ENCODE data around the gene ZNF718.
"Not testable (repeated sequence)": the region's sequence is repeated elsewhere in the genome, so short reads cannot be mapped to it uniquely, and the experiment has no call there.

The ZNF718 gene

DNA sequence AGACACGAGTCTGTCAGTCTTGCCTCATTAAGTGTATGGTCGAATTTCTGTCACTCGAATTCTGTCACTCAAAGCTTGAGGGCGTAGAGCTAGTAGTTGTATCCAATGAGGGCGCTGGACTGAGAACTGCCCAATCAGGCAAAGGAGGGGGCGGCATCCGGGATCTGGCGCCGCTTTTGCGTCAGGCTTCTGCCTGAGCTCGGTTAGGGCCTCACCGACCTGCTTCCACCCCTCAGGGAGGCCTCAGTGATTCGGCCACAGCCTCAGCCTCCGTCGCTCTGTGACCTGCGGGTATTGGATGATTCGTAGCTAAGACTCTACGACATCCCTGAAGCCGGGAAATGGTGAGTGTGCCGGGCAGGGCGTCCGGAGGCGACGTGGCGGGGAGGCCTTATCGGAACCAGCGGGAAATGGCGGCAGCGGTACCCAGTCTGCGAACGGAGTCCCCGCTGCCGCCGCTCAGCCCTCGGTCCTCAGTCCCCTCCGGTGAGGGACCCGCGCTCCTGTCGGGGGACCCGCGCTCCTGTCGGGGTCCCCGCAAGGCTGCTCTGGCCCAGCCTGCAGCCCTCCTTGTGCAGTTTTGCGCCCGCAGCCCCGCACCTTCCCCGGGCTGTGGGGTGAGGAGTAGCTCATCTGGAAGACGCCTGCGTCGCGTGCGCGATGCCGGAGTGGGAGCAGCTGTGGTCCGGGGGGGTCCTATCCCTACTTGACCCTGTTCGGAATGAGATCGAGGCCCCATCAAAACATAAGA is 88.3 kb downstream of the ZNF718 start:
- no peak overlapping the region for H3K4me2 ChIP-seq (ENCODE audit: low read length)
- TF ChIP-seq CTCF (IDR thresholded peaks at IDR 0.05; ENCODE audit: low read depth, low read length) (no peak), EZH2phosphoT487 (IDR thresholded peaks at IDR 0.05; ENCODE audit: low read depth) (no peak)
- H3K27ac ChIP-seq (ENCODE audit: low read length): no peak overlapping the region

DNA sequence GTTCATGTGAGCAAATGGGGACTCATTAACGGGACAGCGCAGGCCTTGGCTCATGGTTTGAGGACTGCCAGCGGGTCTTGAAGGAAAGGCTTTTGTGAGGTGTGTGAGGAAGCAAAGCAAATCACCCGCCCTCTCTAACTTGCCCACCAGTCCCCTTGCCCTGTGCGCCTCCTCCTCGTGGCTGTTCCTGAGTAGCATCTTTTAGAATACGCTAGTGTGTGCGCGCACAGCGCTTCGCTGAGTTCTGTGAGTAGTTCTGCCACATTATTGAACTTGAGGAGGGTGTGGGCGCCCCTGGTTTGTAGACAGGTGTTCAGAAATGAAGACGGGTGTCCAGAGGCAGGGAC is 88.9 kb downstream of the ZNF718 start:
- H3K9ac ChIP-seq (ENCODE audit: low read length); H3K27ac ChIP-seq (ENCODE audit: low read length); H4K20me1 ChIP-seq (ENCODE audit: insufficient read depth, low read length); H3K27me3 ChIP-seq (ENCODE audit: low read depth, low read length); H3K4me2 ChIP-seq (ENCODE audit: low read length); H3K79me2 ChIP-seq (ENCODE audit: low read length); H2AFZ ChIP-seq (ENCODE audit: low read depth, low read length); H3K4me3 ChIP-seq (ENCODE audit: low read length): not testable (repeated sequence)
- peaks cover 30% of the 10 kb centered on the region for H3K36me3 ChIP-seq (replicated peaks; ENCODE audit: low read depth, low read length)
- peaks cover 25% of the 10 kb centered on the region for H3K9me3 ChIP-seq (ENCODE audit: insufficient read depth, low read length)
- peaks cover 27% of the 10 kb centered on the region for H3K4me1 ChIP-seq (ENCODE audit: low read length)

More for the DNA sequence above, 88.3 kb downstream of the ZNF718 start:
- H3K4me1 ChIP-seq (ENCODE audit: low read length): peaks cover 28% of the 10 kb centered on the region
- no peaks in the 10 kb centered on the region for H3K79me2 ChIP-seq (ENCODE audit: low read length)
- no peak overlapping the region for H3K9ac ChIP-seq (ENCODE audit: low read length)
- peaks cover 25% of the 10 kb centered on the region for H3K9me3 ChIP-seq (ENCODE audit: insufficient read depth, low read length)
- no peaks in the 10 kb centered on the region for H4K20me1 ChIP-seq (ENCODE audit: insufficient read depth, low read length)
- H3K4me3 ChIP-seq (ENCODE audit: low read length): no peak overlapping the region
- no peak overlapping the region for H2AFZ ChIP-seq (ENCODE audit: low read depth, low read length)
- no peaks in the 10 kb centered on the region for H3K27me3 ChIP-seq (ENCODE audit: low read depth, low read length)
- peaks cover 30% of the 10 kb centered on the region for H3K36me3 ChIP-seq (replicated peaks; ENCODE audit: low read depth, low read length)
